Left lung (tissue), 10 donors: Measurements from ENCODE around the gene SIPA1L3. TPM values are rescaled to one million over a fixed set of nuclear protein-coding genes. Genes with fewer than 3 reads are reported as not detected.

Source experiments
- ATAC-seq: fragments of 200-7000 bp; cut with Tn5 transposase; one replicate; pipeline ENCODE4 v1.9.1; 2020; ENCODE audit warnings: moderate library complexity
- DNase-seq, 4 donors: peaks; one replicate each; pipeline ENCODE4 v3.0.0-alpha.2; 2013 to 2020
- H3K27ac ChIP-seq, 2 donors: fragments of 200-600 bp; sonication (generic) in 1 of 2; one replicate each; pipeline versions ENCODE4 v1.5.0 to v1.8.0; 2020 to 2021
- H3K27me3 ChIP-seq, 2 donors: fragments of 200-600 bp; sonication (generic) in 1 of 2; one replicate each; pipeline versions ENCODE4 v1.5.0 to v1.8.0; 2020 to 2021
- H3K36me3 ChIP-seq, 2 donors: fragments of 200-600 bp; sonication (generic) in 1 of 2; one replicate each; pipeline versions ENCODE4 v1.5.0 to v1.8.0; 2020 to 2021
- H3K4me1 ChIP-seq, 2 donors: fragments of 200-600 bp; one replicate each; pipeline ENCODE4 v1.8.0; 2021
- H3K4me3 ChIP-seq, 2 donors: fragments of 200-600 bp; sonication (generic) in 1 of 2; one replicate each; pipeline versions ENCODE4 v1.5.0 to v1.8.0; 2020 to 2021; ENCODE audit warnings: mild to moderate bottlenecking in 1 of 2
- H3K9me3 ChIP-seq, 2 donors: fragments of 200-600 bp; sonication (generic) in 1 of 2; one replicate each; pipeline versions ENCODE4 v1.5.0 to v1.8.0; 2020 to 2021
- intact Hi-C, 2 donors: fragments of 100-400 bp; cut with DNase I; formaldehyde crosslinking; loops; one replicate each; pipeline versions ENCODE4 v1.11.2 to v1.14.2; 2022
- polyA plus RNA-seq, 6 donors: library from polyadenylated mRNA; unstranded; fragments of 120-200 nt; gene quantifications; one replicate each; pipeline ENCODE4 v1.2.1, GENCODE V29; 2013; ENCODE audit not compliant: insufficient read length in 6 of 6
- total RNA-seq, 2 donors: library from RNA; stranded (reverse); fragmentation: NEBNext Ultra II Directional; extraction: Animal tissue kit (Norgen Biotek cat#: 25700); gene quantifications; one replicate each; pipeline ENCODE4 v1.2.1, GENCODE V29; 2021
- TF ChIP-seq, protein P1 (sequence below), 2 donors: fragments of 200-600 bp; sonication (generic) in 1 of 2; IDR thresholded peaks; one replicate each; pipeline versions ENCODE4 v1.5.0 to v1.8.0; 2021; ENCODE audit warnings: antibody characterized with exemption in 2 of 2
- donor health status: DM: no; HTN: yes; CAD: no.
- donor health status: DM: no; HTN: no; CAD: no.

SIPA1L3 gene
- total and polyA plus RNA-seq, 8 donors: 22.7 to 59.0 (median 27.4) TPM

DNA sequence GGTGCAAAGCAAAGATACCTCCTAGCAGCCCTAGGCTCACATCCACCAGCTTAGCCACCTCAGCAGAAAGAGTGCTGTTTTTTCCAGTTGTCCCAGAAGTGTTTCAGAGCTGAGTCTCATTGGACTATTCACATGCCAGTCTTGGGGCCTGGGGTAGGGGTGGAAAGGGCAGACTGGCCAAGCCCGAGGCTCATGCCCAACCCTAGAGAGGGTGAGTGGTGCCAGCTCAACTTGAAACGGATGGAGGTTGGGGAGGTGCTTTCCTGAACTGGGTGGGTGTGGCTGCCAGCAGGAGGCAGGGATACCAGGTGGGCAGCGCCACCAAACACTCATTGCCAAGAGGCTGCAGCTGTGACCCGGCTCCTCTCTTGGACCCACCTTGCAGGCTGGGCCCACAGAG is 200.1 kb downstream of the SIPA1L3 start:
- Histone ChIP-seq H3K4me3 (no peak overlapping the region), H3K36me3 (peaks cover 0 to 97% of the 10 kb centered on the region in 2 donors), H3K27ac (no peak overlapping the region), H3K4me1 (no peaks in the 10 kb centered on the region), H3K27me3 (no peaks in the 10 kb centered on the region), H3K9me3 (no peaks in the 10 kb centered on the region)
- TF ChIP-seq, protein P1, sequence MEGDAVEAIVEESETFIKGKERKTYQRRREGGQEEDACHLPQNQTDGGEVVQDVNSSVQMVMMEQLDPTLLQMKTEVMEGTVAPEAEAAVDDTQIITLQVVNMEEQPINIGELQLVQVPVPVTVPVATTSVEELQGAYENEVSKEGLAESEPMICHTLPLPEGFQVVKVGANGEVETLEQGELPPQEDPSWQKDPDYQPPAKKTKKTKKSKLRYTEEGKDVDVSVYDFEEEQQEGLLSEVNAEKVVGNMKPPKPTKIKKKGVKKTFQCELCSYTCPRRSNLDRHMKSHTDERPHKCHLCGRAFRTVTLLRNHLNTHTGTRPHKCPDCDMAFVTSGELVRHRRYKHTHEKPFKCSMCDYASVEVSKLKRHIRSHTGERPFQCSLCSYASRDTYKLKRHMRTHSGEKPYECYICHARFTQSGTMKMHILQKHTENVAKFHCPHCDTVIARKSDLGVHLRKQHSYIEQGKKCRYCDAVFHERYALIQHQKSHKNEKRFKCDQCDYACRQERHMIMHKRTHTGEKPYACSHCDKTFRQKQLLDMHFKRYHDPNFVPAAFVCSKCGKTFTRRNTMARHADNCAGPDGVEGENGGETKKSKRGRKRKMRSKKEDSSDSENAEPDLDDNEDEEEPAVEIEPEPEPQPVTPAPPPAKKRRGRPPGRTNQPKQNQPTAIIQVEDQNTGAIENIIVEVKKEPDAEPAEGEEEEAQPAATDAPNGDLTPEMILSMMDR (IDR thresholded peaks at IDR 0.05): no peak
- intact Hi-C loops: no loop called here
- ATAC-seq (peak; percentile 33), DNase-seq (peak in 1 of 4 donors; percentile 36)

DNA sequence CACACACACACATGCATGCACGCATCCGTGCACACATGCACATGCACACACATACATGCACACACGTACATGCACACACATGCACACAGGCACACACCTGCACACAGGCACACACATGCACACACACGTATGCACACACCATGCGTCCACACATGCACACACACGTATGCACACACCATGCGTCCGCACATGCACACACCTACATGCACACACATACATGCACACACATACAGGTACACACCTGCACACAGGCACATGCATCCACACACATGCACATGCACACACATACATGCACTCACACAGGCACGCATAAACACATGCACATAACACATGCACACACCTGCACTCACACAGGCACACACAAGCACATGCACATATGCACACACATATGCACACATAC is 204.9 kb downstream of the SIPA1L3 start:
- ATAC-seq: no peak
- Histone ChIP-seq H3K27ac (no peak overlapping the region), H3K4me3 (no peak overlapping the region), H3K4me1 (no peaks in the 10 kb centered on the region), H3K9me3 (no peaks in the 10 kb centered on the region), H3K27me3 (no peaks in the 10 kb centered on the region), H3K36me3 (peaks cover 0 to 86% of the 10 kb centered on the region in 2 donors)
- DNase-seq: no peak
- intact Hi-C loops: no loop called here
- TF ChIP-seq, protein P1 (IDR thresholded peaks at IDR 0.05): no peak

DNA sequence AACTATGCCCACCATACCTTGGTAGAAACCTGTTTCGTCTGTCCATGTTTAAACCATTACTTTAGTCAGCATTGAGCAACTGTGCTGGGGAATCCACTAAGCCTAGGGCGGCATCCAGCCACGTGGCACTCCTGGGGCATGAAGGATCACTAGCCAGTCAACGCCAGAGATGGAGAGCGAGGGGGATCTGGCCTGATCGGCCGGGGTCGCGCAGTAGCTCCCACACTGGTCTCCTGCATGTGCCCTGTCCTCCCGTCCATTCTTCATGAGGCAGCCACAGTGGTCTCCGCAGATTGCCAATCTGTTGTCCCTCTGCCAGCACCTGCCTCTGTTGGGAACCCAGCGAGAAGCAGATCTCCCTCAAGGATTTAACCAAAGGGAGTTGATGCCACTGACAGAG is 207.6 kb downstream of the SIPA1L3 start:
- TF ChIP-seq, protein P1 (IDR thresholded peaks at IDR 0.05): no peak
- H3K27me3 ChIP-seq: no peaks in the 10 kb centered on the region
- no peaks in the 10 kb centered on the region for H3K4me1 ChIP-seq
- no peak overlapping the region for H3K27ac ChIP-seq
- intact Hi-C loops: no loop called here
- H3K9me3 ChIP-seq: no peaks in the 10 kb centered on the region
- DNase-seq (no peak), ATAC-seq (no peak)
- no peak overlapping the region for H3K4me3 ChIP-seq
- H3K36me3 ChIP-seq: peaks cover 0 to 77% of the 10 kb centered on the region in 2 donors

DNA sequence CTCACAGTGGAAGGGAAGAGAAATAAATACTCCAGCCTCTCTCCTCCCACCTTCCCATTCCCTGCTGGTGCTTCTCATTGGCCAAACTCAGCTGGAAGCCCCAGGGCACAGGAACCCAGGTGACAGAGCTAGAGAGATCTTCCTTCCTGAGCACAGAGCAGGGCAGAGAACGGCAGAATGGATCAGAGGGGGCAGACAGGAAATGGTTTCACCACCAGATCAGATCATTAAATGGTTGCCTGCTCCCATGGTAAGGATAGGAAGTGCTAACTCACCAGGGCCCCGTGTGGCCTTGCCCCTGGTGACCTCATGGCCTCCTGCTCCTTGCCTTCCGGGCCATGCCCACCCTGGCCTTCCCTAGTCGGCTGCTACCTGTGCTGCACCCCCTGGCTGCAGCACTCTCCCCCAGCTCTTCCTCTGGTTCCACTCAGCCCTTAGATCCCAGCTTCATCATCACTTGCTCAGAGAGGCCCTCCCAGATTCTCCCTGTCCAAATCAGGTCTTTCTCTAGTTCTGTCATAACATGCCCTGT is 208.3 kb downstream of the SIPA1L3 start:
- intact Hi-C loops: no loop called here
- Histone ChIP-seq H3K9me3 (peaks cover 0 to 3% of the 10 kb centered on the region in 2 donors), H3K36me3 (peaks cover 0 to 77% of the 10 kb centered on the region in 2 donors), H3K27me3 (no peaks in the 10 kb centered on the region), H3K4me3 (no peak overlapping the region), H3K27ac (no peak overlapping the region), H3K4me1 (no peaks in the 10 kb centered on the region)
- TF ChIP-seq, protein P1 (IDR thresholded peaks at IDR 0.05): no peak
- no peak for DNase-seq
- ATAC-seq: no peak

DNA sequence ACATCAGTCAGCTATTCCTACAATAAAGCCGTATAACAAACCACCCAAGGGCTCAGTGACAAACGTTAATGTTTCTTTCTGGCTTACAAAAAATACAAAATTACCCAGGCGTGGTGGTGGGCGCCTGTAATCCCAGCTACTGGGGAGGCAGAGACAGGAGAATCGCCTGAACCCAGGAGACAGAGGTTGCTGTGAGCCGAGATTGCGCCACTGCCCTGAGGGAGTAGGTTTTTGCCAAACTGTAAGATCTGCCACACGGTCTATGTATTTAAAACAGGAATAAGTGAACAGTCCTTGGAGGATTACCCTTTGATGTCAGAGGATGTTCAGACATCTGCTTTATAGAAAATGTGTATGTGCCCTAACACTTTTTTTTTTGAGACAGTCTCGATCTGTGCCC is 211.2 kb downstream of the SIPA1L3 start:
- peaks cover 0 to 3% of the 10 kb centered on the region in 2 donors for H3K9me3 ChIP-seq
- H3K4me1 ChIP-seq: no peaks in the 10 kb centered on the region
- H3K27ac ChIP-seq: no peak overlapping the region
- DNase-seq (no peak), ATAC-seq (no peak)
- intact Hi-C loops: no loop called here
- H3K27me3 ChIP-seq: no peaks in the 10 kb centered on the region
- TF ChIP-seq, protein P1 (IDR thresholded peaks at IDR 0.05): no peak
- H3K36me3 ChIP-seq: peaks cover 0 to 74% of the 10 kb centered on the region in 2 donors
- no peak overlapping the region for H3K4me3 ChIP-seq
